ENCODE measurements around the gene EXOC6. TPM values are rescaled to one million over a fixed set of nuclear protein-coding genes. Genes with fewer than 3 reads are reported as not detected.

Gene EXOC6
- total RNA-seq, 1 experiment from 2014 or later, result 12.9 TPM

DNA sequence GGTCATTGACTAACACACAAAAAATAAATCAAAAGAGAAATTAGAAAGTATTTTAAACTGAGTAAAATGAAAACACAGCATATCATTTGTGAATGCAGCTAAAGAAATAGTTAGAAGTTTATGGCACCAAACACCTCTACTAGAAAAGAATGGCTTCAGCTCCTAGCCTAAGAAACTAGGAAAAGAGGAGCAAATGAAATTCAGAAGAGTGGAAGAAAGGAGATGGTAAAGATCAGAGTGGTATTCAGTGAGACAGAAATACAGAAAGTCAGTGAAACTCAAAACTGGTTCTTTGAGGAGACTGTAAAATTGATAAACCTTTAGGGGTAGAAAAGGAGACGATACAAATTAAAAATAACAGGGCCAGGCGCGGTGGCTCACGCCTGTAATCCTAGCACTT lies 2.7 kb downstream of the EXOC6 start:
- Histone ChIP-seq H3K9me2 (ENCODE audit: insufficient read depth) (no peaks in the 10 kb centered on the region), H3K27me3 (ENCODE audit: insufficient read depth, low read length) (no peaks in the 10 kb centered on the region), H3K4me2 (ENCODE audit: low read length) (no peak overlapping the region), H3K4me1 (ENCODE audit: control insufficient read depth in 1 of 2, insufficient read depth in 2 of 2, low read length in 2 of 2) (peaks cover 4 to 15% of the 10 kb centered on the region in 2 experiments; a peak in 3 of 4 replicates), H4K20me1 (ENCODE audit: insufficient read depth) (no peaks in the 10 kb centered on the region), H3K36me3 (ENCODE audit: control insufficient read depth in 1 of 2, insufficient read depth in 2 of 2, low read length in 2 of 2) (no peaks in the 10 kb centered on the region), H3K79me2 (ENCODE audit: insufficient read depth, low read length) (peaks cover 24% of the 10 kb centered on the region), H2AFZ (ENCODE audit: low read depth, low read length, poor library complexity, severe bottlenecking) (no peak overlapping the region), H3K9ac (ENCODE audit: low read length) (no peak overlapping the region), H3K4me3 (replicated peaks in 1 of 2; ENCODE audit: low read depth in 1 of 2, low read length in 2 of 2) (no peak overlapping the region), H3K27ac (ENCODE audit: low read depth, low read length) (no peak overlapping the region), H3K9me3 (ENCODE audit: control insufficient read depth in 1 of 2, insufficient read depth in 1 of 2, low read depth in 1 of 2, low read length in 2 of 2) (no peaks in the 10 kb centered on the region)
- intact Hi-C loops (cut with micrococcal nuclease), result no loop called here
- no peak for TF ChIP-seq FOSL1 (IDR thresholded peaks at IDR 0.05; ENCODE audit: low read depth)
- no peak for TF ChIP-seq ELF1 (IDR thresholded peaks at IDR 0.05; ENCODE audit: borderline replicate concordance, low read depth)
- no peak for TF ChIP-seq ZFX (IDR thresholded peaks at IDR 0.05)
- TF ChIP-seq YY1 (IDR thresholded peaks at IDR 0.05; ENCODE audit: extremely low read depth, insufficient replicate concordance, low read depth, low read length), result no peak
- TF ChIP-seq JUND (IDR thresholded peaks at IDR 0.05), result no peak
- TF ChIP-seq SP1 (IDR thresholded peaks at IDR 0.05; ENCODE audit: low read depth), result no peak
- TF ChIP-seq CBX3 (IDR thresholded peaks at IDR 0.05; ENCODE audit: low read depth), result no peak
- no peak for TF ChIP-seq CEBPB (IDR thresholded peaks at IDR 0.05; ENCODE audit: low read depth)
- TF ChIP-seq, protein P1, sequence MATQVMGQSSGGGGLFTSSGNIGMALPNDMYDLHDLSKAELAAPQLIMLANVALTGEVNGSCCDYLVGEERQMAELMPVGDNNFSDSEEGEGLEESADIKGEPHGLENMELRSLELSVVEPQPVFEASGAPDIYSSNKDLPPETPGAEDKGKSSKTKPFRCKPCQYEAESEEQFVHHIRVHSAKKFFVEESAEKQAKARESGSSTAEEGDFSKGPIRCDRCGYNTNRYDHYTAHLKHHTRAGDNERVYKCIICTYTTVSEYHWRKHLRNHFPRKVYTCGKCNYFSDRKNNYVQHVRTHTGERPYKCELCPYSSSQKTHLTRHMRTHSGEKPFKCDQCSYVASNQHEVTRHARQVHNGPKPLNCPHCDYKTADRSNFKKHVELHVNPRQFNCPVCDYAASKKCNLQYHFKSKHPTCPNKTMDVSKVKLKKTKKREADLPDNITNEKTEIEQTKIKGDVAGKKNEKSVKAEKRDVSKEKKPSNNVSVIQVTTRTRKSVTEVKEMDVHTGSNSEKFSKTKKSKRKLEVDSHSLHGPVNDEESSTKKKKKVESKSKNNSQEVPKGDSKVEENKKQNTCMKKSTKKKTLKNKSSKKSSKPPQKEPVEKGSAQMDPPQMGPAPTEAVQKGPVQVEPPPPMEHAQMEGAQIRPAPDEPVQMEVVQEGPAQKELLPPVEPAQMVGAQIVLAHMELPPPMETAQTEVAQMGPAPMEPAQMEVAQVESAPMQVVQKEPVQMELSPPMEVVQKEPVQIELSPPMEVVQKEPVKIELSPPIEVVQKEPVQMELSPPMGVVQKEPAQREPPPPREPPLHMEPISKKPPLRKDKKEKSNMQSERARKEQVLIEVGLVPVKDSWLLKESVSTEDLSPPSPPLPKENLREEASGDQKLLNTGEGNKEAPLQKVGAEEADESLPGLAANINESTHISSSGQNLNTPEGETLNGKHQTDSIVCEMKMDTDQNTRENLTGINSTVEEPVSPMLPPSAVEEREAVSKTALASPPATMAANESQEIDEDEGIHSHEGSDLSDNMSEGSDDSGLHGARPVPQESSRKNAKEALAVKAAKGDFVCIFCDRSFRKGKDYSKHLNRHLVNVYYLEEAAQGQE (IDR thresholded peaks at IDR 0.05; ENCODE audit: low read depth), result no peak
- TF ChIP-seq, protein P2, sequence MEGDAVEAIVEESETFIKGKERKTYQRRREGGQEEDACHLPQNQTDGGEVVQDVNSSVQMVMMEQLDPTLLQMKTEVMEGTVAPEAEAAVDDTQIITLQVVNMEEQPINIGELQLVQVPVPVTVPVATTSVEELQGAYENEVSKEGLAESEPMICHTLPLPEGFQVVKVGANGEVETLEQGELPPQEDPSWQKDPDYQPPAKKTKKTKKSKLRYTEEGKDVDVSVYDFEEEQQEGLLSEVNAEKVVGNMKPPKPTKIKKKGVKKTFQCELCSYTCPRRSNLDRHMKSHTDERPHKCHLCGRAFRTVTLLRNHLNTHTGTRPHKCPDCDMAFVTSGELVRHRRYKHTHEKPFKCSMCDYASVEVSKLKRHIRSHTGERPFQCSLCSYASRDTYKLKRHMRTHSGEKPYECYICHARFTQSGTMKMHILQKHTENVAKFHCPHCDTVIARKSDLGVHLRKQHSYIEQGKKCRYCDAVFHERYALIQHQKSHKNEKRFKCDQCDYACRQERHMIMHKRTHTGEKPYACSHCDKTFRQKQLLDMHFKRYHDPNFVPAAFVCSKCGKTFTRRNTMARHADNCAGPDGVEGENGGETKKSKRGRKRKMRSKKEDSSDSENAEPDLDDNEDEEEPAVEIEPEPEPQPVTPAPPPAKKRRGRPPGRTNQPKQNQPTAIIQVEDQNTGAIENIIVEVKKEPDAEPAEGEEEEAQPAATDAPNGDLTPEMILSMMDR (IDR thresholded peaks at IDR 0.05 in 2 of 3, conservative IDR thresholded peaks at IDR 0.05 in 1 of 3; ENCODE audit: borderline replicate concordance in 1 of 3, insufficient read depth in 1 of 3, low read depth in 2 of 3, low read length in 2 of 3), result no peak
- TF ChIP-seq SRF (IDR thresholded peaks at IDR 0.05; ENCODE audit: low read depth), result no peak
- POLR2A ChIA-PET, result no interaction called here
- no peak for ATAC-seq
- RAD21 ChIA-PET (ENCODE audit: low non-redundant PET in 1 of 2, low total read pairs in 2 of 2, uncharacterized antibody in 2 of 2, unreplicated experiment in 2 of 2), result no interaction called here
- CTCF ChIA-PET, result interaction anchor here (0.7 to 1.3 kb wide), 2 partner anchors 8 to 14 kb away, joined by 3 to 6 read pairs; no protein-coding TSS in a partner anchor
- DNase-seq (ENCODE audit: low read depth, low spot score), result no peak
- no TSS peak for BruUV-seq (replicated peaks)
